Measurements from ENCODE around the gene SLIT3.

DNA sequence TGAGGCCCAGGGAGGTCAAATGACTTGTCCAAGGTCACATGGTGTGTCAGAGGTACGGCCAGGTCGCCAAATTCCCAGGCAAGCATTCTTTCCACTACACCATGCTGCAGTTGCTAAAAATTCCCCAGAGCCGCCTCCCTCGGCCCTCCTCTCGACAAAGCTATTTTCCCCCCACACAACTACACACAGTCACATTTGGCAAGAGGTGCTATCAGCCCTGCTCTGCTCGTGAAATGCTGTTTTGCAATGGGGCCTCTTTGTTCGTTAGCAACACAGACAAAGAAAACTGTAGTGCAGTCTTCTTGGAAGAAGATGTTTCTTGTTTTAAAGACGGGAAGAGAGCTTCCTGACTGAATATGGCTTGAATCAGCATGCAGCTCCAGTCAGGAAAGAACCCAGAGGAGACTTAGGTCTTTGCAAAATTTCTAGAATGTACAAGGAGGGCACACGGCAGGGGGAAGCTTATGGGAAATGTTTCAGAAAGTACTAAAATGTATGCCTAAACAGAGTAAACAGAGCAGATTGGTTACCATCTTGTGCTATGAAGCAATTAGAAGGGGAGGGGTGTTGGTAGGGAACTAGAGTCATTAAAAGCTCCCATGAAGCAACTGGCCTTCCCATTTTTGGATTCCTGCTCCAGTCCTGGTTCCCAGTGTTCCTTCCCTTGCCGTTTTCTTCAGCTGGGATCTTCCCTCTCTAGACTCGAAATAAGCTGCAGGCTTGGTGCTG, 14.2 kb downstream of the SLIT3 start:
- TF ChIP-seq, protein P1, sequence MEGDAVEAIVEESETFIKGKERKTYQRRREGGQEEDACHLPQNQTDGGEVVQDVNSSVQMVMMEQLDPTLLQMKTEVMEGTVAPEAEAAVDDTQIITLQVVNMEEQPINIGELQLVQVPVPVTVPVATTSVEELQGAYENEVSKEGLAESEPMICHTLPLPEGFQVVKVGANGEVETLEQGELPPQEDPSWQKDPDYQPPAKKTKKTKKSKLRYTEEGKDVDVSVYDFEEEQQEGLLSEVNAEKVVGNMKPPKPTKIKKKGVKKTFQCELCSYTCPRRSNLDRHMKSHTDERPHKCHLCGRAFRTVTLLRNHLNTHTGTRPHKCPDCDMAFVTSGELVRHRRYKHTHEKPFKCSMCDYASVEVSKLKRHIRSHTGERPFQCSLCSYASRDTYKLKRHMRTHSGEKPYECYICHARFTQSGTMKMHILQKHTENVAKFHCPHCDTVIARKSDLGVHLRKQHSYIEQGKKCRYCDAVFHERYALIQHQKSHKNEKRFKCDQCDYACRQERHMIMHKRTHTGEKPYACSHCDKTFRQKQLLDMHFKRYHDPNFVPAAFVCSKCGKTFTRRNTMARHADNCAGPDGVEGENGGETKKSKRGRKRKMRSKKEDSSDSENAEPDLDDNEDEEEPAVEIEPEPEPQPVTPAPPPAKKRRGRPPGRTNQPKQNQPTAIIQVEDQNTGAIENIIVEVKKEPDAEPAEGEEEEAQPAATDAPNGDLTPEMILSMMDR (IDR thresholded peaks at IDR 0.05; ENCODE audit: poor library complexity), result no peak
- TF ChIP-seq EZH2phosphoT487 (IDR thresholded peaks at IDR 0.05; ENCODE audit: low read depth, severe bottlenecking, unreplicated experiment), result no peak
